Right atrium auricular region (tissue), 2 donors: ENCODE results near the gene C1orf53. TPM values are rescaled to one million over a fixed set of nuclear protein-coding genes. Genes with fewer than 3 reads are reported as not detected.
"Not testable (repeated sequence)": the region's sequence is repeated elsewhere in the genome, so short reads cannot be mapped to it uniquely, and the experiment has no call there.

ENCODE experiments used
- DNase-seq: peaks from one replicate; pipeline ENCODE4 v3.0.0-alpha.2; 2019; ENCODE audit warnings: low spot score
- H3K27ac ChIP-seq, 2 donors: fragments of 200-600 bp; sonication (generic); 1 replicate in 1 of 2; 2 replicates in 1 of 2; pipeline ENCODE4 v1.5.1; 2016 to 2019
- H3K27me3 ChIP-seq, 2 donors: fragments of 200-600 bp; sonication (generic); one replicate each; pipeline versions ENCODE4 v1.5.1 to v1.6.0; 2017 to 2019
- H3K36me3 ChIP-seq: fragments of 200-600 bp; sonication (generic); one replicate; pipeline ENCODE4 v1.5.1; 2016
- H3K4me1 ChIP-seq, 2 donors: fragments of 200-600 bp; sonication (generic); one replicate each; pipeline versions ENCODE4 v1.5.1 to v1.6.0; 2017 to 2019
- H3K4me3 ChIP-seq, 2 donors: fragments of 200-600 bp; sonication (generic); 1 replicate in 1 of 2; 2 replicates in 1 of 2; pipeline ENCODE4 v1.5.1; 2017 to 2019; ENCODE audit warnings: mild to moderate bottlenecking in 1 of 2, moderate library complexity in 1 of 2
- H3K9me3 ChIP-seq, 2 donors: fragments of 200-600 bp; sonication (generic); one replicate each; pipeline ENCODE4 v1.5.1; 2019
- CTCF ChIP-seq, 2 donors: fragments of 200-600 bp; sonication (generic); IDR thresholded peaks; one replicate each; pipeline ENCODE4 v1.5.1; 2019; ENCODE audit warnings: antibody characterized with exemption in 2 of 2
- total RNA-seq, 2 donors: library from RNA; depleted of rRNA; stranded (reverse); fragments of >200 nt; gene quantifications; one replicate each; pipeline ENCODE4 v1.1.0, GENCODE V29; 2016

The C1orf53 gene
- 10 to 100 TPM in 1 of 2 donors, 1 to 10 TPM in 1; 4.0 to 12.1 TPM for total RNA-seq

GRCh38 chr1:197902454-197903195 lies at the start of gene C1orf53:
Gene C1orf53 (plus strand): TSS chr1:197902630. CDS start chr1:197902650, 20 bp downstream.
- H3K27me3 ChIP-seq: no peaks in the 10 kb centered on the region
- peak; percentile 73 for DNase-seq

GRCh38 chr1:197855751-197856150 lies 46.7 kb upstream of the C1orf53 start:
- not testable (repeated sequence) for H3K27ac ChIP-seq, DNase-seq, H3K4me3 ChIP-seq

More at GRCh38 chr1:197902454-197903195, at the start of gene C1orf53:
- TF ChIP-seq CTCF (IDR thresholded peaks at IDR 0.05): no peak
- Histone ChIP-seq H3K27ac (peak within 1 kb of the TSS; percentile 84 to 90), H3K9me3 (no peaks in the 10 kb centered on the region), H3K36me3 (no peaks in the 10 kb centered on the region), H3K4me1 (peaks cover 0 to 7% of the 10 kb centered on the region in 2 donors), H3K4me3 (peak within 1 kb of the TSS; percentile 71 to 74)

GRCh38 chr1:197857477-197857876 lies 45.0 kb upstream of the C1orf53 start:
- TF ChIP-seq CTCF (IDR thresholded peaks at IDR 0.05): no peak
- H3K4me3 ChIP-seq: no peak overlapping the region
- no peaks in the 10 kb centered on the region for H3K4me1 ChIP-seq
- H3K36me3 ChIP-seq: no peaks in the 10 kb centered on the region
- no peak overlapping the region for H3K27ac ChIP-seq
- no peak for DNase-seq
- H3K27me3 ChIP-seq: no peaks in the 10 kb centered on the region
- H3K9me3 ChIP-seq: no peaks in the 10 kb centered on the region

More at GRCh38 chr1:197855751-197856150, 46.7 kb upstream of the C1orf53 start:
- not testable (repeated sequence) for H3K36me3 ChIP-seq, H3K27me3 ChIP-seq, H3K9me3 ChIP-seq, H3K4me1 ChIP-seq

- TF ChIP-seq CTCF (IDR thresholded peaks at IDR 0.05): no peak
- Histone ChIP-seq H3K27ac (no peak overlapping the region), H3K27me3 (no peaks in the 10 kb centered on the region), H3K4me1 (no peaks in the 10 kb centered on the region), H3K4me3 (no peak overlapping the region), H3K9me3 (no peaks in the 10 kb centered on the region), H3K36me3 (no peaks in the 10 kb centered on the region)
- no peak for DNase-seq
Observed at GRCh38 chr1:197859024-197859423, 43.4 kb upstream of the C1orf53 start.

GRCh38 chr1:197862221-197862620 lies 40.2 kb upstream of the C1orf53 start:
- H3K9me3 ChIP-seq: no peaks in the 10 kb centered on the region
- no peak for TF ChIP-seq CTCF (IDR thresholded peaks at IDR 0.05)
- no peak for DNase-seq

GRCh38 chr1:197862671-197863070 lies 39.8 kb upstream of the C1orf53 start:
- TF ChIP-seq CTCF (IDR thresholded peaks at IDR 0.05): no peak
- DNase-seq: no peak
- no peaks in the 10 kb centered on the region for H3K27me3 ChIP-seq
- no peak overlapping the region for H3K4me3 ChIP-seq
- H3K9me3 ChIP-seq: no peaks in the 10 kb centered on the region
- no peaks in the 10 kb centered on the region for H3K4me1 ChIP-seq
- no peaks in the 10 kb centered on the region for H3K36me3 ChIP-seq
- H3K27ac ChIP-seq: no peak overlapping the region

More at GRCh38 chr1:197862221-197862620, 40.2 kb upstream of the C1orf53 start:
- Histone ChIP-seq H3K36me3 (no peaks in the 10 kb centered on the region), H3K4me3 (no peak overlapping the region), H3K27me3 (no peaks in the 10 kb centered on the region), H3K4me1 (no peaks in the 10 kb centered on the region), H3K27ac (no peak overlapping the region)
